ENCODE data around the gene ACTG1. TPM values are rescaled to one million over a fixed set of nuclear protein-coding genes. Genes with fewer than 3 reads are reported as not detected.
A peak's percentile ranks its signal among the peaks of the same experiment; 100 is the strongest.

ACTG1 gene
- total RNA-seq, 1 donor from 2014 or later: 1,228 TPM

DNA sequence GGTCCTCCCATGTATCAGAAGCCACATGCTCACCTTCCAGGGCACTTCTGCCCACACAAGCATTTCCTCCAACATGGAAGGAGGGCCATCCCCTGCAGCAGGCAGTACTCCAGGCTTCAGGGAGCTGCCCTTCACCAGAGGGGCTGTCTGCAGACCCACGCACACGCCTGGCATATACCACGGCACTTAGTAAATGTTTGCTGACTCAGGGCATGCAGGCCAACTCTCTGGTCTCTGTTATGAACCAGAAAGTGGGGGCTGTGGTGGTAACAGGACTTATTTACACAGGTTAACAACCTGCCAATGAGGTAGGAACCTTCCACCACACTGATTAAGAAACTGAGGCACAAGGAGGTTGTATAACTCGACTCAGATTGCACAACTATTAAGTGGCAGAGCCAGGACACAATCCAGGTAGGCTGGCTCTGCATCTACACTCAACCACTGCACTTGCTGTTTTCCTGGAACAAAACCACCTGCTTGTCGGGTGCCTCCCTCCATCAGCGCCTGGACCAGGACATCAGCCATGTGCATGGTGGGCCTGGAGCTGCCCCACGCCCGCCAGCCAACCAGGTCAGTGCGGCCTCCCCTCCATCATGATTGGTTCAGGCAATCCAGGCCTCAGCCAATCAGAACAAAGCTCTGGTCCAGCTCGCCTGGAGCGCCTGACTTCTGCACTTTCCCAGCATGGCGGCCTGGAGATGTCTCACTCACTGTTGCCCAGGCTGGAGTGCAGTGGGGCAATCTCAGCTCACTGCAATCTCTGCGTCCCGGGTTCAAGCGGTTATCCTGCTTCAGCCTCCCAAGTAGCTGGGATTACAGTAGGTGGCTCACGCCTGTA is 19.2 kb downstream of the ACTG1 start:
- Histone ChIP-seq H3K4me2 (no peak overlapping the region), H3F3A (ENCODE audit: low read depth) (peaks cover 20% of the 10 kb centered on the region), H3K4me3 (no peak overlapping the region), H3K9me3 (ENCODE audit: low read depth) (no peaks in the 10 kb centered on the region), H3K27me3 (peaks cover 19% of the 10 kb centered on the region), H3K9ac (no peak overlapping the region), H3K4me1 (peaks cover 20% of the 10 kb centered on the region), H3K79me2 (ENCODE audit: low read depth) (no peaks in the 10 kb centered on the region), H2AFZ (replicated peaks) (no peak overlapping the region), H3K36me3 (no peaks in the 10 kb centered on the region), H3K27ac (no peak overlapping the region), H4K20me1 (ENCODE audit: low read depth) (no peaks in the 10 kb centered on the region)
- Mint-ChIP-seq H3K4me3 (peak overlapping the region; percentile 52), H3K27me3 (ENCODE audit: insufficient read depth, low read depth) (peaks cover 5% of the 10 kb centered on the region), H3K27ac (no peak overlapping the region), H3K36me3 (no peaks in the 10 kb centered on the region), H3K4me1 (peaks cover 44% of the 10 kb centered on the region), H3K9me3 (no peaks in the 10 kb centered on the region)
- DNase-seq (ENCODE audit: low spot score): no peak
- no peak for TF ChIP-seq EZH2 (IDR thresholded peaks at IDR 0.05)
- TF ChIP-seq CTCF (IDR thresholded peaks at IDR 0.05): no peak
- TF ChIP-seq EZH2phosphoT487 (IDR thresholded peaks at IDR 0.05): no peak

DNA sequence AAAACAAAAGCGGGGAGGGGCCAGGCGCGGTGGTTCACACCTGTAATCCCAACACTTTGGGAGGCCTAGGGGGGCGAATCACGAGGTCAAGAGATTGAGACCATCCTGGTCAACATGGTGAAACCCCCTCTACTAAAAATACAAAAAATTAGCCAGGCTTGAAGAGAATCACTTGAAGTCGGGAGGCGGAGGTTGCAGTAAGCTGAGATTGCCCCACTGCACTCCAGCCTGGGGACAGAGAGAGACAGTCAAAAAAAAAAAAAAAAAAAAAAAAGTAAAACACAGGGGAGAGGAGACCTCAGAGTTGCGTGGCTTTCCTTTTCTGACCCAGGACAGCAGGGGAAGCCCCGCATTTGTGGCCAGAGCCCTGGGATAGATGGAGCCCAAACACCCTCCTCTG is 19.9 kb downstream of the ACTG1 start:
- Histone ChIP-seq H3K36me3 (no peaks in the 10 kb centered on the region), H3K4me2 (no peak overlapping the region), H2AFZ (replicated peaks) (no peak overlapping the region), H3K27me3 (peaks cover 22% of the 10 kb centered on the region), H3K9me3 (ENCODE audit: low read depth) (no peaks in the 10 kb centered on the region), H3F3A (ENCODE audit: low read depth) (peaks cover 20% of the 10 kb centered on the region), H3K9ac (no peak overlapping the region), H4K20me1 (ENCODE audit: low read depth) (no peaks in the 10 kb centered on the region), H3K4me3 (no peak overlapping the region), H3K79me2 (ENCODE audit: low read depth) (no peaks in the 10 kb centered on the region), H3K27ac (no peak overlapping the region), H3K4me1 (peaks cover 25% of the 10 kb centered on the region)
- Mint-ChIP-seq H3K36me3 (no peaks in the 10 kb centered on the region), H3K27ac (no peak overlapping the region), H3K9me3 (no peaks in the 10 kb centered on the region), H3K4me1 (peaks cover 44% of the 10 kb centered on the region), H3K27me3 (ENCODE audit: insufficient read depth, low read depth) (no peaks in the 10 kb centered on the region), H3K4me3 (no peak overlapping the region)
- no peak for TF ChIP-seq CTCF (IDR thresholded peaks at IDR 0.05)
- TF ChIP-seq EZH2 (IDR thresholded peaks at IDR 0.05): no peak
- no peak for TF ChIP-seq EZH2phosphoT487 (IDR thresholded peaks at IDR 0.05)
- no peak for DNase-seq (ENCODE audit: low spot score)

DNA sequence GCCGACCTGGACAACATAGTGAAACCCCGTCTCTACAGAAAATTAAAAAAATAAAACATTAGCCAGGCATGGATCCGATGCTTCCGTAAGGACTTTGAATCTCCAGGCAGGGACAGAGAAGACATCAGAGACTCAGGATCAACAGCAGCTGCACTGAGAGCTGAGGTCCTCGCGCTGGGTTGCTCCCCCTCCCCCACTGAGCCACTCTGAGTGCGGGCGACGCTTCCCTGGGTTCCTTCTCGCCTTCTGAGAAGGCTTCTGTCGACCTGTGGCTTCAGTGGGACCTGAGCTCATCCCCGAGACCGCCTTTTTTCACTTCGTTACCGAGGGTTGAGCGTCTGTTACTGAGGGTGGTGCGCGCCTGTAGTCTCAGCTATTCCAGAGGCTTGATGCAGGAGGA is 20.4 kb downstream of the ACTG1 start:
- no peak overlapping the region for H3K4me2 ChIP-seq
- Mint-ChIP-seq H3K9me3 (no peaks in the 10 kb centered on the region), H3K4me3 (peak overlapping the region; percentile 68)

More for the DNA sequence above, 20.4 kb downstream of the ACTG1 start:
- Mint-ChIP-seq H3K4me1 (peaks cover 44% of the 10 kb centered on the region), H3K27ac (no peak overlapping the region), H3K36me3 (no peaks in the 10 kb centered on the region), H3K27me3 (ENCODE audit: insufficient read depth, low read depth) (peaks cover 2% of the 10 kb centered on the region)
- H3K79me2 ChIP-seq (ENCODE audit: low read depth): no peaks in the 10 kb centered on the region
- H2AFZ ChIP-seq (replicated peaks): no peak overlapping the region
- no peak overlapping the region for H3K27ac ChIP-seq
- H3K9me3 ChIP-seq (ENCODE audit: low read depth): no peaks in the 10 kb centered on the region
- no peaks in the 10 kb centered on the region for H3K36me3 ChIP-seq
- TF ChIP-seq CTCF (IDR thresholded peaks at IDR 0.05): no peak
- no peak for TF ChIP-seq EZH2 (IDR thresholded peaks at IDR 0.05)
- no peak for TF ChIP-seq EZH2phosphoT487 (IDR thresholded peaks at IDR 0.05)
- no peak for DNase-seq (ENCODE audit: low spot score)
- H3K4me1 ChIP-seq: peaks cover 25% of the 10 kb centered on the region
- H3K4me3 ChIP-seq: no peak overlapping the region
- no peak overlapping the region for H3K9ac ChIP-seq
- H3F3A ChIP-seq (ENCODE audit: low read depth): peaks cover 24% of the 10 kb centered on the region
- peaks cover 26% of the 10 kb centered on the region for H3K27me3 ChIP-seq
- H4K20me1 ChIP-seq (ENCODE audit: low read depth): no peaks in the 10 kb centered on the region
